GM18519 (cell line): Measurements from ENCODE around the gene VPS33B.
A peak's percentile ranks its signal among the peaks of the same experiment; 100 is the strongest.
"Not testable (repeated sequence)": the region's sequence is repeated elsewhere in the genome, so short reads cannot be mapped to it uniquely, and the experiment has no call there.

Experiments used
- ATAC-seq: cut with Tn5 transposase; IDR thresholded peaks from one replicate; pipeline ENCODE4 v1.9.1; 2021; ENCODE audit warnings: mild to moderate bottlenecking, moderate library complexity; ENCODE audit not compliant: unreplicated experiment, low FRiP score

VPS33B gene

DNA sequence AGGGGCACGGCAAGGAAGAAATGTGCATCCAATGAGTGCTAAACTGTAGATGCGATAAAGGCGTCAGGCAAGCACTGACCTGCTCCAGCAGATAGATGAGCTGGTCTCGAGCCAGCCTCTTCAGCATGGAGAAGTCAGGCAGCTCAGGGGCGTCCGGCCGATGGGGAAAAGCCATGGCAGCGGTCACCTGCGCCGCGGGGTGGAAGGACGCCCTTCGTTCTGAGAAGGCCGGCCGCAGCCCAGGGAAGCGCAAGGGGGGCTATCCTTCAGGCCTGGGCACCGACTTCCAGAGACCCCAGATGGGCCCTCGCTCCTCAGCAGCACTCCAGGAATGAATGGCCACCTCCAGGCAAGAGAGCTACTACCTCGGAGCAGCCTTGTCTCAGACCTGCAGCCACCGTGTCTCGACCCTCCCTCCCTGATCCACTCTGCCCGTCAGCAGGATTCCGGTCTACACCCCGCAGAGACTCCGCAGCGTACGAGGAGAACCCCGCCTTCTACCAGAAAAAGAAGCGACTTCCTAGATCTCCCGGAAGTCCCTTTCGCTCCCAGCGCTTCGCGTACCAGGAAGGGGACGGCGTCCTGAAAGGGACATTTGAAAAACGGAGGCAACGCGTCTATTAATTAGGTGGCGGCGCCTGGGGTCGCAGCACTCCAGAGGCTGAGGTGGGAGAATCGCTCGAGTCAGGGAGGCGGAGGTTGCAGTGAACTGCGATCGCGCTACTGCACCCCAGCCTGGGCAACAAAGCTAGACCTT lies at the start of gene VPS33B:
TSS of gene VPS33B (minus strand) at position 520 of the 757 bp plus-strand sequence. CDS start at position 175, 345 bp downstream.
- ATAC-seq = peak; percentile 46

DNA sequence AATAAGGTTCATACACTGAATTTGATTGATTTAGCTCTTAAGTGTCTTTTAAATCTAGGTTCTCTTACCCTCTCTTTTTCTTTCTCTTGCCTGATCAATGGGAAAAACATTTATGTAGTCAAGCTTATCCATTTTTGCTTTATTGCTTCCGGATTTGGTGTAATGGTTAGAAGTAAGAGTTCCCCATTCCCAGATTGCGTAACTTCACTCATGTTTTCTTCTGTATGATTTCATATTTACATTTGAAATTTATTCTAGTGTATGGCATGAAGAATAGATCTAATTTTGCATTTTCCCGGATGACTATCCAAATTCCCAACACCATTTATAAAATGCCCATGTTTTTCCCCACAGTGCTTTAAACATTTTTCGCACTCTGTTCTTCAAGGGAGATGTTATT lies 49.8 kb upstream of the VPS33B start:
- no peak for ATAC-seq

DNA sequence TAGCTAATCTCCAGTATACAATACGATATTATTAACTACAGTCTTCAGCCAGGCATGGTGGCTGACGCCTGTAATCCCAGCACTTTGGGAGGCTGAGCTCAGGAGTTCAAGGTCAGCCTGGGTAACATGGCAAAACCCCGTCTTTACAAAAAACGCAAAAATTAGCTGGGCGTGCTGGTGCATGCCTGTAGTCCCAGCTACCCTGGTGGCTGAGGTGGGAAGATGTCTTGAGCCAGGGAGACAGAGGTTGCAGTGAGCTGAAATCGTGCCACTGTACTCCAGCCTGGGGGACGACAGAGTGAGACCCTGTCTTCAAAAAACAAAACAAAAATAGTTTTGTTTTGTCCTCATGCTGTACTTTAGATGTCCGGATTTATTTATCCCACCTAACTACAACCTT lies 48.5 kb upstream of the VPS33B start:
- no peak for ATAC-seq

DNA sequence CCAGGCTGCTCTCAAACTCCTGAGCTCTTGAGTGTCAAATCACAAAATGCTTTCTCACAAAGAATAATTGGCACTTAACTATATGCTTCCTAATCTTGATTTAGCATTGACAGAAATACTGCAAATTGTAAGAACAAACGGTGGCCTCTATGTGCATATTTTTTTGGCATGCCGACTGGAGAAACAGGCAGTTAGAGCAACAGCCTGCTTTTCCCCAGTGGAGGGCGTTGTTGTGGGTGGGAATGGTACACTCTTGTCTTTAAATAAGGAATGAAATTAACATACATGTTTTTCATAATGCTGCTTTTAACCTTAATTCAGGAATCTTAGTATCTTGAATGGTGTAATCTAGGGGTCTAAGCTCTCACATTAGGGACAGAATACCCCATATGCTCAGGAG lies 46.6 kb upstream of the VPS33B start:
- ATAC-seq = no peak

DNA sequence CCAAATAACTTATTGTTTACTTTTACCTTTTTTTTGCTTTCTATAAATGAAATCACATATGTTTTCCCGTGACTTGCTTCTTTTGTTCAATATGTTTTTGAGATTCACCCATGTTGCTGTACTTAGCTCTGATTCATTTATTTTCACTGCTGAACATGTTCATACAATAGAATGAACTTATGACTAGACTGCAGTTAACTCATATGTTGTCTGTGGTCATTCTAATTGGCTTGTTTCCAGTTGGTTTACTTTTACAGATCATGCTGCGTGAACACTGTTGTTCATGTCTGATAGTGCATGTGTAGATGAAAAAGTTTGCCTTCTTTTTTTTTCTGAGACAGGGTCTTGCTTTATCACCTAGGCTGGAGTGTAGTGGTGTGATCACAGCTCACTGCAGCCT lies 46.0 kb upstream of the VPS33B start:
- no peak for ATAC-seq

DNA sequence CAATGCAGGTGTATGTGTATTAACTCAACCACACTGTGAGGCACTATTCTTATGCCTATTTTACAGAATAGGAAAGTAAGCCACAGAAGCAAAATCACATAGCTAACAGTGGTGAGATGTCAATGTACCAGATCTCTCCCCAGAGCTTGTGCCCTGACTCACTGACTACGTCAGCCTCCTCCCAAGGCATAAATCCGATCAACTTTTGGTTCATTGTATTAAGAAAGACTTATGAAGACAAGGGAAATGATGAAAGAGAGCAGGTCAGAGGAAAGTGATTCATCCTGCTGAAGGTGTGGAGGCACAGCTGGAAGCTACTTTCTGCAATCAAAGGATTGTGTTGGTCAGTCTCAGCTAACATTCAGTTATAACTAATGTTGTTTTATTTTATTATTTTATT lies 44.6 kb upstream of the VPS33B start:
- ATAC-seq = no peak

DNA sequence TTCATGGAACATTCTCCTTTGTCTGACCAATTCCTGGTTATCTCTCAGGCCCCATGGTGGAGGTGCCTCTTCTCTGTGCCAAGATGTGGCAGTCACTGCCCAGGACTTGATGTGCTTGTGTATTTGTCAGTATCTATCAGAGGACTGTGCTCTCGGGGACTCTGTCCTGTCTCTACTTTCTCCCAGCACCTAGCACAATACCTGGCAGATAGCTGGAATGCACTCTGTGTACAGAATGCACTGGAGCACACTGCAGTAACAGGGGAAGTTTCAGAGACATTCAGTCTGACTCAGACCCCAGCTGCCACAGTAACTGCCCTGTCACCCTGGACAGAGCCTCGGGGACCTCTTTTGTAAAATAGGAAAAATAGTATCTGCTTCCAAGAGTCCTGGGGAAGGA lies 43.1 kb upstream of the VPS33B start:
- ATAC-seq = no peak

DNA sequence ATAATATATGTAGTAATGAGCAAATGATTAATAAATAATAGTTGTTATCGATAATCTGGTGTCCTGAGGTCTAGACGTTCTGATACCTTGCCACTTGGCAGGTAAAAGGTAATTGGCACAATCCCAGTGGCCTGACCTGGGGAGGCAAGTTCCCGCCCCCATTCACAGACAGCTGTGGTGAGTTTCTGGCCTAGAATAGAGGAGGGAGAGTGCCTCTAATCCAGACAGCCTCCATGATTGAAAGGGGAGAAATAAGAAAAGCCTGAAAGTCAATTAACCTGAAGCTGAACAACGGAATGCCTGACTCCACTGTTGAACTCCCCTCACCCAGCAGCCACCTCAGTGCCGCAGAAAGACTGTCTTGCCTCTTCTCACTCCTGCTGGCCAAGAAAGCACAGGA lies 39.6 kb upstream of the VPS33B start:
- no peak for ATAC-seq

DNA sequence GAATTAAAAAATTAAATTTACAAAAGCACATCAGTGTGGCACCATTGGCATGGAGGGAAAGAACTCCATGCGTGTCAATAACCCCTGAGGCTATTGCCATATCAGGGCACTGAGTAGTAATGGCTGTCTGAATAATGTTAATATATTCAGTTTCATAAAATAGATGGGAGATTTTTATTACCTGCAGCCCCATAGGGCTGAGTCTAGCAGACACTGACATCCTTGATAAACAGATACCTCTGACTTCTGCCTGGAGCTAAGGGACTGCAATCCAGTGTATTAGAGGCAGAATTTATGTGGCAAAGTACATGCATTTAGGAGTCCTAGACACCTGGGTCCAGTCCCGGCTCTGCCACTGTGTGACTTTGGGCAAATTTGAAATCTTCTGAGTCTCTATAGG lies 38.8 kb upstream of the VPS33B start:
- ATAC-seq = no peak

DNA sequence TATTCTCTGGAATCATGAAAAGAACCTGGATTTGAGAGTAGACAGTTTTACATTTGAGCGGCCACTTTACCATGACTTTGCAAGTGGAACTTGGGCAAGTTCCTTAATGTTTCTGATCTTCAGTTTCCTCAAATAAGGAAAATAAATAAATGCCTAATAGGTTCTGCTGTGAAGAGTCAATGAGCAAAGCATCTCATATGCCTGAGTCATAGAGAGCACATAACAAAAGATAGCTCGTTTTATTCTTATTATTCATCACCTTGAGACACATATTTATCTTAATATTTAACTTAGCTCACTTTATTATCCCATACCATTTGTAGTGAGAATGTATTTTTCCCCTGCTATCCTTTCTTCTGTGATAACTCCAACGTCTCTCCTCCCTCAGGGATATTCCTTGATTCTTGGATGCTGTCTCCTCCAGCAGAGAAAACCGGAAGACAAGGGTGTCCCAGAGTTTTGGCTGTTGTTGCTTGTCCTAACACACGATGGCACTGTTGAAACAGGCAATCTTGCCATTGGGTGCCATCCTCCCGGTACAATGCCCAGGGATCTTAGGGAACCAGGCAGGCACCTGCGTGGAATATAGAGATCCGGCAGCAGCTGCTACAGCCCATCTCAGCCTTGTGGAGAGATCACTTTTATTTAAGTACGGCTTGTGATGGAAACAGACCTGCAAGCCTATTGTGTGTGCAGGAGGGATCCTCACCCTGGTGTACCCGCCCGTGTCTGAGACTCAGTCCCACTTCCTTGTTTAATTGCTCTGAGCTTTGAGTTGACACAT lies 33.3 kb upstream of the VPS33B start:
- no peak for ATAC-seq

DNA sequence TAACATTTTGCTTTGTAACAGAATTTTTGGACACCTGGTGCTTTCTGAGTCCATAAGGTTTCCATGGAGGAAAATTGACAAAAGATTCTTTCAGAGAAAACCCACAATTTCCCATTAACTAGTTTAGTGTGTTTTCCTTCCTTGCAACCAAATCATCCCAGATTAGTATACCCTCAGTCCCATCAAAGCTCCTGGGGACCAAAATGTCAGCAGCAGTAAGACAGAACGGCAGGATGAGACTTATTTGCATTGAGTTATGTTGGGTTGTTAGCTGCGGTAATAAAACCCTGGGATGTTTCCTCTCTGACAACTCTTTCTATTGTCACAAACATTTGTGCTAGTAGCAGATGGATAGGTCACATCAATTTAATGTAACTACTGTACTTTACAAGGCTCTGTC lies 32.4 kb upstream of the VPS33B start:
- no peak for ATAC-seq

DNA sequence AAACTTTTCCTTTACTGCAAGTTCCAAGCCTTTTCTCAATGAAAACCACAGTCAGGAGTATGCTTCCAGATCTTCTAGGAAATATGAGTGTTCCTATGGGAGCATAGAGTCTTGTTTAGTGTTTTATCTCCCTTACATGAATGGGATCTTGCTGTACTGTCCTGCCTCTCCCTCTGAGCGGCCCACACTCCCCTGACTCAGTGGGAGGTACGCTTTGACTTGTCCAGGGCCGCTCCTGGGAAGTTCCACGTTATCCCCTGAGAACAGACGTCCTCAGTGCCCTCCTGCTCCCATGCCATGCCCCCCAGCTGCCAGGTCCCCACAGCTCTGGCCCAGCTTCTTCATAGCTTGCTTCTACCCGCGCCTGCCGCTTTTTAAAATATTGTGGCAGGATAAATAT lies 28.9 kb upstream of the VPS33B start:
- no peak for ATAC-seq

DNA sequence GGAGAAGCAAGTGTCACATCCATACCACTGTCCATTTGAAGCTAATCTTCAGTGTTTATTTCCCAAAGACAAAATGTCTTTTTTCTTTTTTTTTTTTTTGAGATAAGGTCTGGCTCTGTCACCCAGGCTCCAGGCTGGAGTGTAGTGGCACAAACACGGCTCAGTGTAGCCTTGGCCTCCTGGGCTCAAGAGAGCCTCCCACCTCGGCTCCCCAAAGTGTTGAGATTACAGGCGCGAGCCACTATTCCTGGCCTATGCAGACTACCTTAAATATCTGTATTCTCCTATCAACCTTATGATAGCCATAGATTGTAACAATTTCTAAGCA lies 27.7 kb upstream of the VPS33B start:
- no peak for ATAC-seq

DNA sequence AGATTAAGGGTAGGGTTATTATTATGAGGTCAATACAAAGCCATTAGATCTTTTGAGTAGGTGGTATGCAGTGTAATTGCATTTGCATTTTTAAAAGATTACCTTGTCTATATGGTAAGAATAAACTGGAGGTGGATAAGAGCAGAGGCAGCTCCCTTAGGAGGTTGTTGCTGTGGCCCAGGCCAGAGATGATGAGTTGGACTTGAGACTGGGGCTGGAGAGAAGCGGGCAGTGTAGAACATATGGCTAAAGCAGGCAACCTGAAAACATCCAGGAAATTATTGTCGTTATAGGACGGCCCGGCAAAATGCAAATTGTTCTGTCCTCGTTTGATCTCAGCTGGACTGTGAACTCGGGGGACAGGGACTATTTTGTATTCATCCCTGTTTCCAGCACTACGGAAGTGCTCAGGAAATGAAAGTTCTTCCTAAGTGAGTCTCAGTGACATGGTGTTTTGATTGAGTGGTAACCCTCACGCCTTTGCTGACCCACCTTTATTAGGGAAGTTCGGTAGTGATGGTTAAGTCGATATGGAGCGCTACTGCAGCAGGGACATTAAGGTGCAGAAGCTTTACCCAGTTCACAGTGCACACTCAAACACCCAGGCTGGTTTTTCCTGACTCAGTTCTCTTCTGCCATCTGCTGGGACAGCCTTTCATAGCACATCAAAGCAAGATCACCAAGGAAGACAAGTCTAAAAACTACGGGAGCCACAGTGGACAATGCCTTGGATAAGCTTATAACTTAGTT lies 27.2 kb upstream of the VPS33B start:
- ATAC-seq = no peak

DNA sequence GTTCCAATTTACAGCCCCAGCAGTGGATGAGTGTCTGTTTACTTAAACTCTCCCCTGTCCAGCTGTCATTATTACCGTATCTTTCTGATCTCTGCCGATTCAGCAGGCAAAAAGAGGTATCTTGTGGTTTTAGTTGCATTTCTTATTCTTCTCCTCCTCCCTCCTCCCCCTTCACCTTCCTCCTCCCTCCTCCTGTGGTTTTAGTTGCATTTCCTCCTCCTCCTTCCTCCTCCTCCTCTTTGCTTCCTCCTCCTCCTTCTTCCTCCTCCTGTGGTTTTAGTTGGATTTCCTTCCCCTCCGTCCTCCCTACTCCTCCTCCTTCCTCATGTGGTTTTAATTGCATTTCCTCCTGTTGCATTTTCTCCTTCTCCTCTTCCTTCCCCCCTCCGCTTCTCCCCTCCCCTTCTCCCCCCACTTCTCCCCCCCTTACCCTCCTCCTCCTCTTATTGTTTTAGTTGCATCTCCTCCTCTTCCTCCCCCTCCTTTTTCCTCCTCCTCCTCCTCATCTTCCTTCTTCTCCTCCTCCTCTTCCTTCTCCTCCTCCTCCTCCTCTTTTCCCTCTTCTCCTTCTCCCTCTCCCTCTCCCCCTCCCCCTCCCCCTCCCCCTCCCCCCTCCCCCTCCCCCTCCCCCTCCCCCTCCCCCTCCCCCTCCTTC lies 25.3 kb upstream of the VPS33B start:
- ATAC-seq = no peak

DNA sequence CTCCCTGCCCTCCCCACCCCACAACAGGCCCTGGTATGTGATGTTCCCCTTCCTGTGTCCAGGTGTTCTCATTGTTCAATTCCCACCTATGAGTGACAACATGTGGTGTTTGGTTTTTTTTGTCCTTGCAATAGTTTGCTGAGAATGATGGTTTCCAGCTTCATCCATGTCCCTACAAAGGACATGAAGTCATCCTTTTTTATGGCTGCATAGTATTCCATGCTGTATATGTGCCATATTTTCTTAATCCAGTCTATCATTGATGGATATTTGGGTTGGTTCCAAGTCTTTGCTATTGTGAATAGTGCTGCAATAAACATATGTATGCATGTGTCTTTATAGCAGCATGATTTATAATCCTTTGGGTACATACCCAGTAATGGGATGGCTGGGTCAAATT lies 23.7 kb upstream of the VPS33B start:
- ATAC-seq = not testable (repeated sequence)

DNA sequence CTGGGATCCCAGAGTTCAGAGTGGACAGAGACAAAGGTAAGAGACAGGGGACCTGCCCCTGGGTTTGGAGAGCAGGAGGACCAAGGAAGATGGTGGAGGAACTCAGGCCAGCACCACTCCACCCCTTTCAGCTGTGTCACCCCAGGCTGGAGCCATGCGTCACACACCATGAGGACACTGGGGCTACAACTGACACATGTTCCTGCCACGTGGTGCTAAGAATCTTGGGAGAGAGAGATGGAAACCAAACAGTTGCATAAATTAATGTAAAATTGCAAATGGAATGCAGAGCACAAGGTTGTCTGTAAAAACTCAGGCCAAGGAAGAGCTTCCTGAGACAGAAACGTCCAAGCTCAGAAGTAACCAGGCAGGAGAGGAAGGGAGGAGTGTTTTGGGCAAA lies 22.7 kb upstream of the VPS33B start:
- no peak for ATAC-seq

DNA sequence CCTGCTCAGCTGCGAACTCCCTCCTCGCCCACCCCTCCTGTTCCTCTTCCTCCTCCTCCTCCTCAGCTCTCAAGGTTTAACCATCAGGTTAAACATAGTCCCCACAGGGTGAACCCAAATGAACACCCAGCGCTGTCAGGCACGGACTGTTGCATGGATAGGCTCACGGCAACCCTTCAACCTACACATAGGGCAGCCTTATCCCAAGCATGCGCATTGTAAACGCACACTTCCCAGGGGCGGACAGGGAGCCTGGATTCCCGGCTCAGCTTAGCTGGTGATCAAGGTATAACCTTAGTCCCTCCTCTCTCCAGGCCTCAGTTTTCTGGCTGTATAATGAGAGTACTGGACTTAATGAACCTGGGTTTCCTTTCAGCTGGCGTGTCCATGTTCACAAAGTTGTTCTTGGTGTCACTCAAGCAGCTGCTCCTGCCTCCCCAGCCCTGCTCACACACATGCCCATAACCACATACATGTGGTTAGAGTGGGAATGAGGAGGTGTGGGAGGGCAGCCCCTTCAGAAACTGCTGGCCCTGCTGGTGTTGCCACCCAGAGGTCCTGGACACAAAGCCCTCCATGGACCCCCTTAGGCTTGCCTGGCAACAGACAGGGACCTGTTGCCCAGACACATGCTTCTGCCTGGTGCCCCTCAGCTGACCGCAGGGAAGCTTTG lies 20.9 kb upstream of the VPS33B start:
- ATAC-seq = no peak

DNA sequence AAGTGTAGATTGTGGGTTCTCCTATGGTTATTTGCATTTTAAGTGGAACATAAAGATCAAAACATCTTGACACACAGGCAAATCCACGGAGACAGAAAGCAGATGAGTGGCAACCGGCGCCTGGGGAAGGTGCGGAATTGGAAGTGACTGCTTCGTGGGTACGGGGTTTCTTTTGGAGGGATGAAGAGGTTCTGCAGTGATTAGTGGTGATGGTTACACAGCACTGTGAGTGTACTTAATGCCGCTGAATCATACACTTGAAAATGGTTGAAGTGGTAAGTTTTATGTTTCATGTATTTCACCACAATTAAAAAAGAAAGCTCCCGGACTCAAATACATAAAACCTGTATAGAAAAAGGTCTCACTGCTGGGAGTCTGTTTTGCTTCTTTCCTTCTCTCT lies 18.5 kb upstream of the VPS33B start:
- no peak for ATAC-seq

DNA sequence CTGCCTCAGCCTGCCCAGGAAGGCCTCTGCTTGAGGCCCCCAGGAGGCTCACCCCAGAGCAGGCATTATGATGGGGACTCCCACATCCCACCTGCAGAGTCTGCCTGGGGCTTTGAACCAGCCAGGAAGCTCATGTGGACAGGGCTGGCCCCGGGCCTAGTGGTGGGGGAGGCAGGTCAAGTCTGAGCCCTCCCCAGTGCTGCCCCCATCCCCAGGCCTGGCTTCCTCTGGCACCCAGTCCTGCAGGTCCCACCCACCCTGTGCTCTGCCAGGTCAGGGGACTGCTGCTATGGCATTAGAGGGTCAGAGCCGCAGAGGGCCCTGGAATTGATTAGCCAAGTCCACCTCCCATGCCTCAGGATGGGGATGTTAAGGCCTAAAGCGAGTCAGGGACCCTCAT lies 17.6 kb upstream of the VPS33B start:
- no peak for ATAC-seq
